ENCODE measurements around the gene ZGPAT. TPM values are rescaled to one million over a fixed set of nuclear protein-coding genes. Genes with fewer than 3 reads are reported as not detected.

Gene ZGPAT
- total and polyA plus RNA-seq, 2 donors (not counting 1 experiment from before 2014, with no cell fraction given): 46.1 to 62.1 TPM

DNA sequence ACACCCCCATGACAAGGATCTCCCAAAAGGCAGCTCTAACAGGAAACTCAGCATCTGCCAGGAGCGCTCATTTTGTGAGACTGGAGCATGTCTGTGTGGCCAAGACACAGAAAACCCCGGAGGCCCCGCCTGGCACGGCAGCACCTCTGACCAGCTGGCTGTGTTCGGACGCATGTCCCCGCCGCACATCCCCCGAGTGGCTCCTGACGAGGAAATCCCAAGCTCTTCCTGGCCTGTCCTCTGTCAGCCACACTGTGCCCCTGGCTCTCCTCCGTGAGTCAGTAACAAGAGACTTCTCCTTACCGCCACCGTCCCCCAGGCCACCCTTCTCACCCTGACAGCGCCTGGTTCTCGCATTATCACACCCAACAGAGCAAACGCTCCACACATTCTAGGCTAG is 46.2 kb downstream of the ZGPAT start:
- Histone ChIP-seq H2AFZ (ENCODE audit: insufficient read depth, low read depth, low read length, poor library complexity, severe bottlenecking) (no peak overlapping the region), H3K9ac (ENCODE audit: low read length) (no peak overlapping the region), H3K79me2 (ENCODE audit: control insufficient read depth, insufficient read depth, low read length) (no peaks in the 10 kb centered on the region), H3K27ac (ENCODE audit: low read length in 2 of 2) (no peak overlapping the region), H4K20me1 (ENCODE audit: control insufficient read depth, insufficient read depth, low read length, poor library complexity, severe bottlenecking) (no peaks in the 10 kb centered on the region), H3K4me3 (ENCODE audit: control extremely low read depth in 1 of 5, extremely low read depth in 1 of 5, insufficient read depth in 1 of 5, low read depth in 2 of 5, low read length in 4 of 5) (no peak overlapping the region), H3K9me3 (ENCODE audit: control extremely low read depth in 1 of 3, control insufficient read depth in 2 of 3, insufficient read depth in 1 of 3, low read length in 2 of 3) (peaks cover 0 to 3% (median 0%) of the 10 kb centered on the region in 3 donors), H3K4me2 (replicated peaks; ENCODE audit: low read depth, low read length, poor library complexity, severe bottlenecking) (no peak overlapping the region), H3K4me1 (ENCODE audit: control insufficient read depth in 2 of 2, insufficient read depth in 2 of 2, low read length in 2 of 2) (no peaks in the 10 kb centered on the region), H3K36me3 (replicated peaks in 1 of 2; ENCODE audit: control extremely low read depth in 1 of 2, control insufficient read depth in 1 of 2, extremely low read depth in 1 of 2, insufficient read depth in 2 of 2, low read length in 1 of 2) (no peaks in the 10 kb centered on the region), H3K27me3 (replicated peaks in 1 of 4; ENCODE audit: control extremely low read depth in 1 of 4, control insufficient read depth in 3 of 4, insufficient read depth in 4 of 4, low read length in 3 of 4) (no peaks in the 10 kb centered on the region)
- CTCF ChIA-PET: no interaction called here
- Mint-ChIP-seq H3K4me3 (no peak overlapping the region), H3K4me1 (no peaks in the 10 kb centered on the region), H3K9me3 (ENCODE audit: insufficient read depth) (no peaks in the 10 kb centered on the region), H3K27me3 (peaks cover 4% of the 10 kb centered on the region), H3K27ac (no peak overlapping the region)
- intact Hi-C loops (cut with micrococcal nuclease): no loop called here
- ATAC-seq (ENCODE audit: low read depth) (no peak), DNase-seq (no peak)
- 95% methylated on average over 10 of the region's 16 CpGs for WGBS (ENCODE audit: insufficient coverage)
- POLR2A ChIA-PET: no interaction called here
- no peak for TF ChIP-seq EZH2 (IDR thresholded peaks at IDR 0.05; ENCODE audit: borderline replicate concordance, insufficient read depth, low read depth, low read length, poor library complexity, severe bottlenecking)
- TF ChIP-seq, protein P1, sequence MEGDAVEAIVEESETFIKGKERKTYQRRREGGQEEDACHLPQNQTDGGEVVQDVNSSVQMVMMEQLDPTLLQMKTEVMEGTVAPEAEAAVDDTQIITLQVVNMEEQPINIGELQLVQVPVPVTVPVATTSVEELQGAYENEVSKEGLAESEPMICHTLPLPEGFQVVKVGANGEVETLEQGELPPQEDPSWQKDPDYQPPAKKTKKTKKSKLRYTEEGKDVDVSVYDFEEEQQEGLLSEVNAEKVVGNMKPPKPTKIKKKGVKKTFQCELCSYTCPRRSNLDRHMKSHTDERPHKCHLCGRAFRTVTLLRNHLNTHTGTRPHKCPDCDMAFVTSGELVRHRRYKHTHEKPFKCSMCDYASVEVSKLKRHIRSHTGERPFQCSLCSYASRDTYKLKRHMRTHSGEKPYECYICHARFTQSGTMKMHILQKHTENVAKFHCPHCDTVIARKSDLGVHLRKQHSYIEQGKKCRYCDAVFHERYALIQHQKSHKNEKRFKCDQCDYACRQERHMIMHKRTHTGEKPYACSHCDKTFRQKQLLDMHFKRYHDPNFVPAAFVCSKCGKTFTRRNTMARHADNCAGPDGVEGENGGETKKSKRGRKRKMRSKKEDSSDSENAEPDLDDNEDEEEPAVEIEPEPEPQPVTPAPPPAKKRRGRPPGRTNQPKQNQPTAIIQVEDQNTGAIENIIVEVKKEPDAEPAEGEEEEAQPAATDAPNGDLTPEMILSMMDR (IDR thresholded peaks at IDR 0.05): no peak

DNA sequence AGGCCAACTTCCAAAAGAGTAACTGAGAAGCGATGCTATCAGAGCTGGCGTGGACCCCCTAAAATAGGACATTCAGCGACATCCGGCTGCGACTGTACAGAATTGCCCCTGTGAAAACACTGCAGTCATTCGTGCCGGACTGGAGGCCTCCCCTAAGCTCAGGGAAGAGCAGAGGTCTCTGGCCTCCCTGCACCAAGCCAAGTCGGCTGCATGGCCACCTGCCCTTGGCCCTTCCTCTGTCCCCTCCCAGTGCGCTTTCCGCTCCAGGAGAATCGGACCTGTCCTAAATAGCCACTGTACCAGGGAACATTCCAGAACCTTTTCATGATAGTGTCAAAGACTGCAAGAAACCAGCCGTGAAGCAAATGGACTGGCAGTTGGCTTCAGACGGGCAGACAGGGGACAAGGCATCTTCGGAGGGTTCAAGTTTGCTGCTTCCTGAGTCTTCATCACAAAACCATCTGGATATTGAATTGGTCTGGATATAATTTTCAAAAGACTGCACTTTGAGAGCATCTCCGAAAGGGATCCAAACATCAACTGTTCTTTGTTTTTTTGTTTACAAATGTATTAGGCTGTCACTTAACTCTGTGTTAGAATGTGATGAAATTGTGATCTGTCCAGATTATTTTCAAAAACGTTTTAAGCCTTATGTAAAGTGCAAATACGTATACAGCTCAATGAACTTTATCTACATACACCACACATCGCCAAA is 48.3 kb downstream of the ZGPAT start:
- ChIA-PET CTCF (interaction anchor here (0.6 kb wide), 1 partner anchor 29 kb away, joined by 4 read pairs; no protein-coding TSS in a partner anchor), POLR2A (no interaction called here)
- H3K27ac Mint-ChIP-seq: no peak overlapping the region
- Histone ChIP-seq H3K9me3 (ENCODE audit: control extremely low read depth in 1 of 3, control insufficient read depth in 2 of 3, insufficient read depth in 1 of 3, low read length in 2 of 3) (peaks cover 0 to 3% (median 0%) of the 10 kb centered on the region in 3 donors), H3K36me3 (replicated peaks in 1 of 2; ENCODE audit: control extremely low read depth in 1 of 2, control insufficient read depth in 1 of 2, extremely low read depth in 1 of 2, insufficient read depth in 2 of 2, low read length in 1 of 2) (no peaks in the 10 kb centered on the region), H4K20me1 (ENCODE audit: control insufficient read depth, insufficient read depth, low read length, poor library complexity, severe bottlenecking) (no peaks in the 10 kb centered on the region), H3K4me2 (replicated peaks; ENCODE audit: low read depth, low read length, poor library complexity, severe bottlenecking) (no peak overlapping the region), H3K4me1 (ENCODE audit: control insufficient read depth in 2 of 2, insufficient read depth in 2 of 2, low read length in 2 of 2) (no peaks in the 10 kb centered on the region), H3K27ac (ENCODE audit: low read length in 2 of 2) (no peak overlapping the region), H2AFZ (ENCODE audit: insufficient read depth, low read depth, low read length, poor library complexity, severe bottlenecking) (no peak overlapping the region), H3K9ac (ENCODE audit: low read length) (no peak overlapping the region), H3K4me3 (ENCODE audit: control extremely low read depth in 1 of 5, extremely low read depth in 1 of 5, insufficient read depth in 1 of 5, low read depth in 2 of 5, low read length in 4 of 5) (no peak overlapping the region), H3K79me2 (ENCODE audit: control insufficient read depth, insufficient read depth, low read length) (no peaks in the 10 kb centered on the region), H3K27me3 (replicated peaks in 1 of 4; ENCODE audit: control extremely low read depth in 1 of 4, control insufficient read depth in 3 of 4, insufficient read depth in 4 of 4, low read length in 3 of 4) (no peaks in the 10 kb centered on the region)
- DNase-seq: no peak
- WGBS (ENCODE audit: insufficient coverage): 97% methylated on average over 16 of the region's 18 CpGs
- no peaks in the 10 kb centered on the region for H3K4me1 Mint-ChIP-seq
- H3K4me3 Mint-ChIP-seq: no peak overlapping the region
- H3K27me3 Mint-ChIP-seq: peaks cover 4% of the 10 kb centered on the region
- no peaks in the 10 kb centered on the region for H3K9me3 Mint-ChIP-seq (ENCODE audit: insufficient read depth)
- ATAC-seq (ENCODE audit: low read depth): no peak
- TF ChIP-seq, protein P1 (IDR thresholded peaks at IDR 0.05): no peak
- TF ChIP-seq EZH2 (IDR thresholded peaks at IDR 0.05; ENCODE audit: borderline replicate concordance, insufficient read depth, low read depth, low read length, poor library complexity, severe bottlenecking): no peak
- intact Hi-C loops (cut with micrococcal nuclease): no loop called here
